Mucosa of descending colon (tissue), 3 donors: ENCODE results near the gene DLX1. TPM values are rescaled to one million over a fixed set of nuclear protein-coding genes. Genes with fewer than 3 reads are reported as not detected.

Experiments
- ATAC-seq: fragments of 200-7000 bp; cut with Tn5 transposase; one replicate; pipeline ENCODE4 v1.9.1; 2020; ENCODE audit warnings: mild to moderate bottlenecking, moderate library complexity
- DNase-seq, 3 donors: peaks; one replicate each; pipeline ENCODE4 v3.0.0-alpha.2; 2020
- H3K36me3 ChIP-seq: fragments of 200-600 bp; one replicate; pipeline ENCODE4 v1.8.0; 2021; ENCODE audit warnings: low read depth, mild to moderate bottlenecking
- H3K4me1 ChIP-seq: fragments of 200-600 bp; one replicate; pipeline ENCODE4 v1.8.0; 2021; ENCODE audit warnings: low read depth, mild to moderate bottlenecking
- H3K4me3 ChIP-seq: fragments of 200-600 bp; one replicate; pipeline ENCODE4 v1.8.0; 2021; ENCODE audit warnings: mild to moderate bottlenecking
- H3K9me3 ChIP-seq: fragments of 200-600 bp; one replicate; pipeline ENCODE4 v1.8.0; 2021; ENCODE audit warnings: mild to moderate bottlenecking
- intact Hi-C, 2 donors: fragments of 100-400 bp; cut with DNase I in 1 of 2; cut with micrococcal nuclease in 1 of 2; formaldehyde crosslinking; loops; one replicate each; pipeline versions ENCODE4 v1.11.0 to v1.11.1; 2022; cut with DNase I, micrococcal nuclease
- total RNA-seq, 3 donors: library from RNA; stranded (reverse); fragmentation: NEBNext Ultra II Directional in 2 of 3; extraction: Animal tissue kit (Norgen Biotek cat#: 25700) in 2 of 3; gene quantifications; one replicate each; pipeline versions ENCODE4 v1.2.1 to v1.2.4, GENCODE V29; 2021 to 2023
- TF ChIP-seq, protein P1 (sequence below): fragments of 200-600 bp; IDR thresholded peaks from one replicate; pipeline ENCODE4 v1.8.0; 2022; ENCODE audit warnings: antibody characterized with exemption, mild to moderate bottlenecking
- donor health status: DM: no; HTN: no; CAD: no; lungs with moderate emphysema.
- donor health status: DM: no; HTN: no; CAD: no.
- donor health status: DM: no; HTN: yes; CAD: no.

DLX1 gene
- total RNA-seq, 3 donors from 2014 or later = 0.14 to 0.79 (median 0.58) TPM

DNA sequence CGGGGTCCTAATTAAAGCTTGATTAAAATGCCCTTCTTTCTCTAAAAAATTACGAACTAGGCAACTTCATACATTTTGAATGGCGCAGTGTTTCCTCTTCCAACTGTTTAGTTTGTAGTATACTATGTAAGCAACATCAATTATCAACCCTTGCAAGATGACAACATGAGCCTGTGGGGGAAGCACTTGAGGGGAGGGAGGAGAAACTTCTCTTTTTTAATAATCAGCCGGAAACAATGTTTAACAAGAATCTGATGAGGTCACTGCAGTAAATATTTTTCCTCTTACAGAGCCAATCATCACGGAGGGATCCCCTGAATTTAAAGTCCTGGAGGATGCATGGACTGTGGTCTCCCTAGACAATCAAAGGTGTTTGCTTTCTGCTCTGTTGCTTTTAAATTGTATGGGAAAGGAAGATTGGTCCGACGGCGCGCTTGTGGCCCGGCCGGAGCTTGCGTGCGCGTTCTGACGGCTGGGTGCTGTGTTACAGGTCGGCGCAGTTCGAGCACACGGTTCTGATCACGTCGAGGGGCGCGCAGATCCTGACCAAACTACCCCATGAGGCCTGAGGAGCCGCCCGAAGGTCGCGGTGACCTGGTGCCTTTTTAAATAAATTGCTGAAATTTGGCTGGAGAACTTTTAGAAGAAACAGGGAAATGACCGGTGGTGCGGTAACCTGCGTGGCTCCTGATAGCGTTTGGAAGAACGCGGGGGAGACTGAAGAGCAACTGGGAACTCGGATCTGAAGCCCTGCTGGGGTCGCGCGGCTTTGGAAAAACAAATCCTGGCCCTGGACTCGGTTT, 5.3 kb upstream of the DLX1 start:
- TF ChIP-seq, protein P1, sequence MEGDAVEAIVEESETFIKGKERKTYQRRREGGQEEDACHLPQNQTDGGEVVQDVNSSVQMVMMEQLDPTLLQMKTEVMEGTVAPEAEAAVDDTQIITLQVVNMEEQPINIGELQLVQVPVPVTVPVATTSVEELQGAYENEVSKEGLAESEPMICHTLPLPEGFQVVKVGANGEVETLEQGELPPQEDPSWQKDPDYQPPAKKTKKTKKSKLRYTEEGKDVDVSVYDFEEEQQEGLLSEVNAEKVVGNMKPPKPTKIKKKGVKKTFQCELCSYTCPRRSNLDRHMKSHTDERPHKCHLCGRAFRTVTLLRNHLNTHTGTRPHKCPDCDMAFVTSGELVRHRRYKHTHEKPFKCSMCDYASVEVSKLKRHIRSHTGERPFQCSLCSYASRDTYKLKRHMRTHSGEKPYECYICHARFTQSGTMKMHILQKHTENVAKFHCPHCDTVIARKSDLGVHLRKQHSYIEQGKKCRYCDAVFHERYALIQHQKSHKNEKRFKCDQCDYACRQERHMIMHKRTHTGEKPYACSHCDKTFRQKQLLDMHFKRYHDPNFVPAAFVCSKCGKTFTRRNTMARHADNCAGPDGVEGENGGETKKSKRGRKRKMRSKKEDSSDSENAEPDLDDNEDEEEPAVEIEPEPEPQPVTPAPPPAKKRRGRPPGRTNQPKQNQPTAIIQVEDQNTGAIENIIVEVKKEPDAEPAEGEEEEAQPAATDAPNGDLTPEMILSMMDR = no peak
- H3K4me3 ChIP-seq = no peak overlapping the region
- intact Hi-C loops = no loop called here

DNA sequence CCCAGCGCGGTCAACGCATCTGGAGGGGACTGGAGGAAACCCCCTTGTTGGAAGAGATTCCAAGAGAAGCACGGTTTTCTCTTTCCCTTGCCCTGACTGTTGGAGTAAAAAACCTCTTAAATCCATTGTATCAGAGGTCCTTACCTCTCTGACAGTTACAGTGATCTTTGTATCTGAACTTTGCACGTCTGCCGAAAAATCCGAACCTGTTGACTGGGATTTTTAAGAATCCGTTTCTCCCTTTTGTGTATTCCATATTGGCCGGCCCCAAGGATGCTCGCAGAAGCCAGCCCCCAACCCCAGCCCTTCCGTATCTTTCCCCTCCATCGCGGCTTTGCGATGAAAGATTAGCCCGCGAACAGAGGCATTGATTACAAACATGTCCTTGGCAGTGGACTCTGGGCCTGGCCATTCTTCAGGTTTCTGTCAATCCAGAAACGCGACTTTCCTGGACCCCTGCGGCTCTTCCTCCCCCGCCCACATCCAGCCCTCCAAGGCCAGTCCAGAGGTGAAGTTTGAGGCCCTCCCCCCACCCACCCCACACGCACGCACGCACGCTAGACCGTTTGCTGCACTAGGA, 4.6 kb upstream of the DLX1 start:
- TF ChIP-seq, protein P1 = no peak
- no peak for ATAC-seq
- DNase-seq = no peak
- peaks cover 17% of the 10 kb centered on the region for H3K4me1 ChIP-seq
- H3K36me3 ChIP-seq = no peaks in the 10 kb centered on the region
- intact Hi-C loops = no loop called here
- no peaks in the 10 kb centered on the region for H3K9me3 ChIP-seq
- no peak overlapping the region for H3K4me3 ChIP-seq

More for the DNA sequence above, 5.3 kb upstream of the DLX1 start:
- Histone ChIP-seq H3K36me3 (no peaks in the 10 kb centered on the region), H3K4me1 (peaks cover 10% of the 10 kb centered on the region), H3K9me3 (no peaks in the 10 kb centered on the region)
- ATAC-seq (no peak), DNase-seq (no peak)

DNA sequence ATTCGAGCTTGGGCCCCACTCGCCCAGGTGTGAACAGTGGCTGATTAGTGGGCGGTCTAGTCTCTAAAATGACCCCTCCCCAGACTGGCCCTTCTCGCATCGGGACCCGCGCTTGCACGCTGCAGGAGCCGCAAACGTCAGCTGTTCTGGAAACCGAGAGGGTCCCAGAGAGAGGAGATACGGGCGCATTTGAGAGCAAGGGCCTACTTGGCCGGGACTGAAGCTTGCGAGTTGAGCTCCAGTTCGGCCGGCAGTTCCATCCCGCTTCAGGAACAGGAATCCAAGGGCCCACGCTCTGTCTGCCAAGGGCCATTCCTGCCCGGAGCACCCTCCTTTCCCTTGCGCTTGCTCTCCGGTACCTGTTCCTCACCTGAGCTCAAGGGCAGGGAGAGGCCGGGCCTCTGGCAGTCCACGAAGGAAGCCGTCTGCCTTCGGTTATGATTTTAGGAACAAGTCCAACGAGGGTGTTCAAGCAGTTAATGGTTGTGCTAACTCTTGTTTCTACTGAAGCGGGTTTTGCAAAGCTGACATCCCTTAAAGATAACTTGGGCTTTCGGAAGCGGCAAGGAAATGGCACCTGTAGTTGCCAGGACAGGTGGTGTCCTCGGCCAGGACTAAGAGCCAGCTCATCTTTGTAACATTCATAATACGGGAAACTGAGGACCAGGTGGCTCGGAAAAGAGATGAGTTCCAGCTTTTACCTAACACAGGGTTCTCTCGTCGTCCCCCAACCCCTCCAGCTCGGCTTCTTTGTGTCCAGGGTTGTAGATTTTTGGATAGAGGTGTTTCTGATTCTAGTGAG, 3.9 kb upstream of the DLX1 start:
- no peak for DNase-seq
- ATAC-seq = no peak
- TF ChIP-seq, protein P1 = no peak
- Histone ChIP-seq H3K9me3 (no peaks in the 10 kb centered on the region), H3K4me3 (no peak overlapping the region), H3K36me3 (no peaks in the 10 kb centered on the region), H3K4me1 (peaks cover 23% of the 10 kb centered on the region)
- intact Hi-C loops = no loop called here

DNA sequence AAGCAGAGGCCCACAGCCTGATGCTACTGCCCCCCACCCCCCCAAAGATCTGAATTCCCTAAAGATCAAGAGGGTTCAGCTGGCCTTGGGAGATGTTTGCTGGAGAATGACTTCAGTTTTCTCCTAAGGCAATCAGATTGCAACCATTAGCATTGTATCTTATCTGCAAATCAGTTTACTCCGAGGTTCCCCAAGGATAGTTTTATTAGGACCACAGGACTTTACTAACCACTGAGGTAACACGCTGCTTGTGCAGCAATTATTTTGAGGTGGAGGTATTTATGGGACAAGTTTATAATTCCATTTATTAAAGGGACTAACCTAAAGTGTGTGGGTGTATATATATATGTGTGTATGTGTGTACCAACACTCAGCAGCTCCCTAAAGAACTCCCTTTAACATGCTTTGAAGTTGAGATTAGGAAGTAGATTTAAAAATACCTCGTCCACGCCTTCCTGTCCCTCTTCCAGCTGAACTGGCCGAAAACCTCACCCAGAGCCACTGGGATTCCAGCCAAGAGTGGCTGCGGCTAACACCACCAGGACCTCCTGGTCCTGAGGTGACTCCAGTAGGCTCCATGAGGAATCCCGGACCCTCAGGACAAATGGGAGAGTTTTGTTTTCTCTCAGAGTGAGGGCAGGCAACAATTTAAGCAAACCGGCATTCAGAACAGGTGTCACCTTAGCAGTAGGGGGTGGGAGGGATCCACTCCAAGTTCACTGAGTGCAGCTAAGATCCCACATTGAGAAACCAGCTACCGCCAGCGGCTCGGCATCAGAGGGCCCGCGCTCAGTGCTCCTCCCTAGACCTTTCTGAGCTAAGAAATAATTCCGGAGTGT, 3.0 kb upstream of the DLX1 start:
- DNase-seq (no peak), ATAC-seq (no peak)
- TF ChIP-seq, protein P1 = no peak
- intact Hi-C loops = no loop called here
- Histone ChIP-seq H3K36me3 (no peaks in the 10 kb centered on the region), H3K4me1 (peaks cover 30% of the 10 kb centered on the region), H3K4me3 (no peak overlapping the region), H3K9me3 (no peaks in the 10 kb centered on the region)
